ENCODE data around the gene PLA2G2F. TPM values are rescaled to one million over a fixed set of nuclear protein-coding genes. Genes with fewer than 3 reads are reported as not detected.

The PLA2G2F gene
- total and polyA plus RNA-seq, 2 of the 8 experiments (the other 6 are each of a cell fraction or from before 2014, with no cell fraction given): not detected

- Histone ChIP-seq H3K36me3 (ENCODE audit: control insufficient read depth in 2 of 4, insufficient read depth in 4 of 4, low read length in 3 of 4) (no peaks in the 10 kb centered on the region), H3K56ac (replicated peaks; ENCODE audit: insufficient read length, low read depth, low read length) (no peak overlapping the region), H2BK5ac (ENCODE audit: low read depth, low read length) (no peak overlapping the region), H2BK15ac (ENCODE audit: low read length) (no peak overlapping the region), H3K4ac (replicated peaks; ENCODE audit: insufficient read length, low read depth, low read length) (no peak overlapping the region), H2BK12ac (ENCODE audit: low read depth, low read length) (no peak overlapping the region), H2BK20ac (ENCODE audit: low read length) (no peak overlapping the region), H3K9me3 (ENCODE audit: insufficient read depth in 2 of 2, low read depth in 1 of 2, low read length in 1 of 2) (peaks cover 29 to 41% of the 10 kb centered on the region in 2 experiments), H4K8ac (ENCODE audit: extremely low read depth, insufficient read depth, low read length) (no peak overlapping the region), H3K79me2 (ENCODE audit: control insufficient read depth in 1 of 2, insufficient read depth in 2 of 2, low read length in 2 of 2) (no peaks in the 10 kb centered on the region), H3K4me2 (ENCODE audit: insufficient read depth in 1 of 2, low read depth in 2 of 2, low read length in 2 of 2) (no peak overlapping the region), H3K23me2 (ENCODE audit: low read depth, low read length) (no peaks in the 10 kb centered on the region), H3K18ac (ENCODE audit: extremely low read depth, low read length) (no peak overlapping the region), H3K27ac (ENCODE audit: low read depth, low read length) (no peak overlapping the region), H3K79me1 (ENCODE audit: low read depth, low read length) (no peaks in the 10 kb centered on the region), H3K23ac (ENCODE audit: insufficient read length) (no peak overlapping the region), H3K4me1 (replicated peaks in 1 of 4; ENCODE audit: control insufficient read depth in 3 of 4, insufficient read depth in 4 of 4, low read length in 3 of 4) (peaks cover 0 to 3% (median 0%) of the 10 kb centered on the region in 4 experiments; a peak in 2 of 7 replicates), H2AFZ (ENCODE audit: low read length) (no peak overlapping the region), H3K27me3 (replicated peaks in 1 of 4; ENCODE audit: control insufficient read depth in 3 of 4, extremely low read depth in 1 of 4, insufficient read depth in 3 of 4, low read length in 3 of 4) (no peaks in the 10 kb centered on the region; a peak in 2 of 7 replicates), H3K14ac (ENCODE audit: insufficient read length) (no peak overlapping the region), H4K91ac (replicated peaks; ENCODE audit: insufficient read length, low read length) (no peak overlapping the region), H2BK120ac (replicated peaks; ENCODE audit: low read depth, low read length) (no peak overlapping the region), H4K20me1 (replicated peaks in 1 of 2; ENCODE audit: control insufficient read depth in 1 of 2, insufficient read depth in 2 of 2, low read length in 2 of 2) (no peaks in the 10 kb centered on the region), H2AK5ac (ENCODE audit: low read depth, low read length) (no peak overlapping the region), H4K5ac (ENCODE audit: insufficient read length, low read depth, low read length) (no peak overlapping the region), H3K9ac (replicated peaks in 1 of 4; ENCODE audit: extremely low read depth in 1 of 4, low read depth in 3 of 4, low read length in 3 of 4) (no peak overlapping the region), H3K4me3 (ENCODE audit: extremely low read depth in 1 of 4, insufficient read depth in 2 of 4, low read depth in 3 of 4, low read length in 4 of 4) (no peak overlapping the region)
- POLR2A ChIA-PET (ENCODE audit: partially characterized antibody): interaction anchor here (1.1 kb wide), 1 partner anchor 64 kb away, joined by 3 read pairs; no protein-coding TSS in a partner anchor
- 86% methylated on average over 7 of the region's 7 CpGs; no CpG with 5 or more reads in 1 of the 2 experiments for WGBS, 2 experiments (ENCODE audit: extremely low coverage in 1 of 2, insufficient coverage in 1 of 2, insufficient read length in 1 of 2, insufficient replicate concordance in 2 of 2, low coverage in 1 of 2, low lambda C conversion rate in 2 of 2, missing lambda C conversion rate in 1 of 2)
- CTCF ChIA-PET (ENCODE audit: partially characterized antibody): interaction anchor here (0.9 to 5.8 kb wide), 10 partner anchors 14 to 178 kb away, joined by 3 to 32 read pairs (median 3); no protein-coding TSS in a partner anchor
- DNase-seq (ENCODE audit: low read depth in 1 of 2, low spot score in 2 of 2) (no peak), FAIRE-seq (no peak)
- TF ChIP-seq NRF1 (IDR thresholded peaks at IDR 0.05; ENCODE audit: low read depth, low read length): no peak
- peak; percentile 30; the same call in 1 of the 2 replicates for TF ChIP-seq KDM1A (IDR thresholded peaks at IDR 0.05; ENCODE audit: borderline replicate concordance, low read length)
- TF ChIP-seq CBX5 (IDR thresholded peaks at IDR 0.05; ENCODE audit: low read depth, low read length): peak; percentile 74; the same call in 1 of the 2 replicates
- TF ChIP-seq SRF (IDR thresholded peaks at IDR 0.05; ENCODE audit: low read depth, low read length): no peak
- no peak for TF ChIP-seq SUZ12 (IDR thresholded peaks at IDR 0.05; ENCODE audit: low read length)
These were observed 42.2 kb upstream of the PLA2G2F start for GRCh38 chr1:20096840-20097447.
